HG02798 (cell line): Measurements from ENCODE around the gene PCBD1.

ENCODE experiments used
- ATAC-seq: cut with Tn5 transposase; IDR thresholded peaks from one replicate; pipeline ENCODE4 v1.9.1; 2021; ENCODE audit warnings: mild to moderate bottlenecking; ENCODE audit not compliant: unreplicated experiment, poor library complexity

PCBD1 gene

DNA sequence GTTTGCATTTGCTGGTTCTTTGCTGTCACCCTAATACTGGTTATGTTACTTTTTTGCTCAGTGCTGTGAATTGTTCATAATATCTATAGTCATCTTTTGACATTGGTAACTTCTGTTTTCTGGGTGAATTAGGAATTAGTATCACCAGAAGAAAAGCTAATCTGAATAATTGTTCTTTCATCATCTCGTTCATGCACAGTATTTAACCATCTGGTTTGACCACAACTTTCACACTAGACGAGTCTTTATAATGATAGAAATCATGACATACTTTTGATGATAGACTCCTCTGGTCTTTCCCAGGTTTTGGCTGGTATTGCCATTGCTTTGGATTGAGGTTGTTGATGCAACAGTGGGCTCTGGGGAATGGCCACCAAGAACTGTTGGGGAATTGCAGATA lies 47.5 kb downstream of the PCBD1 start:
- no peak for ATAC-seq

DNA sequence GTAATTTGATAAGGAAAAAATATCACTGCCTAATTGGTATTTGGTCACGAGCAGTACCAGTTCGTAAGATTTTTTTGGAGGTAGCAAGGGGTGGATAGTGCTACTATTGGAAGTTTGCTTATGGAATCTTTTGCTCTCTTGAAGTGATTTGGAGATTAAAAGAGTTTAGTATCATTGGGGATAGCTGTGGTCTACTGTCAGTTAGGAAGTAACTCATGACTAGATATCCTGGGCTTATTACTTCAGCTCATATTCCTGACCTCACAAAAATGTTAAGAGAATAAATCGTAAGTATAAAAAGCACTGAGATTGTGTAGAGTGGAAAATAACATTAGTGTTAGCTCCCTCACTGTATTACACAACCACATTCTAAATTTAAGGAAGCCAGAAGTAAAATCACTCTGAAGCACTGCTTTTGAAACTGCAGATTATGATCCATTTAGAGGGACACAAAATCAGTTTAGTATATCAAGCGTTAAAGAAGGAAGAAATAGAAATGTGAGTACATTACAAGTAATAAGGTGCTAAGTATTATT lies 50.0 kb downstream of the PCBD1 start:
- ATAC-seq: no peak

DNA sequence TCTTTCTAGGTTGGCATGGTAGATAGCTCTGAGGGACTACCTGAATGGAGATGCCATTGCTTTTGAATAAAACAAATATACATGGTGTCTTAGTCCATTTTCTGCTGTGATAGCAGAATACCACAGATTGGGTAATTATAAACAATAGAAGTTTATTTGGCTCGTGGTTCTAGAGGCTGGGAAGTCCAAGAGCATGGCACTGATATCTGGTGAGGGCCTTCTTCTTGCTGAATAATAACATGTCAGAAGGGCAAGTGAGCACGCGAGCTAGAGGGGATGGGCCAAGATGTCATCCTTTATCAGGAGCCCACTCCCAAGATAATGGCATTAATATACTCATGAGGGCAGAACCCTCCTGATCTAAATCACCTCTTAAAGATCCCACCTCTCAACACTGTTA lies 50.7 kb downstream of the PCBD1 start:
- ATAC-seq: no peak

GRCh38 chr10:70836319-70836718 lies 52.0 kb downstream of the PCBD1 start:
- no peak for ATAC-seq

GRCh38 chr10:70834441-70835151 lies 53.8 kb downstream of the PCBD1 start:
- ATAC-seq: no peak

- ATAC-seq: no peak
Measured at GRCh38 chr10:70834021-70834420, 54.3 kb downstream of the PCBD1 start.

- no peak for ATAC-seq
Measured at GRCh38 chr10:70833601-70834000, 54.8 kb downstream of the PCBD1 start.
